SK-N-SH (cell line): ENCODE results near the gene HOXC4.

ENCODE experiments used
- CHD2 ChIP-seq: fragments of 150-350 bp; IDR thresholded peaks from 2 replicates; pipeline ENCODE4 v1.6.1; 2018; ENCODE audit warnings: low read length; ENCODE audit not compliant: partially characterized antibody
- CTCF ChIP-seq: fragments of 200-600 bp; sonication (generic); IDR thresholded peaks from 2 replicates; pipeline ENCODE4 v1.6.1; 2017; ENCODE audit warnings: antibody characterized with exemption, mild to moderate bottlenecking, moderate library complexity
- EZH2phosphoT487 ChIP-seq: fragments of 200-600 bp; sonication (generic); IDR thresholded peaks from 2 replicates; pipeline ENCODE4 v1.6.1; 2017; ENCODE audit warnings: low read depth, mixed run types, mild to moderate bottlenecking, antibody characterized with exemption, moderate library complexity, borderline replicate concordance
- FOSL2 ChIP-seq: IDR thresholded peaks from 2 replicates; pipeline ENCODE4 v1.4.0; 2012; ENCODE audit warnings: low read depth, mild to moderate bottlenecking, moderate library complexity, borderline replicate concordance
- GATA2 ChIP-seq: sonication (generic); formaldehyde crosslinking; IDR thresholded peaks from 2 replicates; pipeline ENCODE4 v1.5.0; 2020; ENCODE audit warnings: mild to moderate bottlenecking, missing genetic modification reagents
- JUND ChIP-seq: IDR thresholded peaks from 2 replicates; pipeline ENCODE4 v1.4.0; 2012
- POLR2AphosphoS5 ChIP-seq: IDR thresholded peaks from 2 replicates; pipeline ENCODE4 v1.6.1; 2012; ENCODE audit warnings: low read depth, low read length
- RAD21 ChIP-seq: IDR thresholded peaks from 2 replicates; pipeline ENCODE4 v1.6.1; 2012; ENCODE audit warnings: mild to moderate bottlenecking, low read length
- SMC3 ChIP-seq: IDR thresholded peaks from 2 replicates; pipeline ENCODE4 v1.6.1; 2012; ENCODE audit warnings: low read depth, low read length, improper control_type of control experiment
- TCF12 ChIP-seq: IDR thresholded peaks from 2 replicates; pipeline ENCODE4 v1.4.0; 2012

DNA sequence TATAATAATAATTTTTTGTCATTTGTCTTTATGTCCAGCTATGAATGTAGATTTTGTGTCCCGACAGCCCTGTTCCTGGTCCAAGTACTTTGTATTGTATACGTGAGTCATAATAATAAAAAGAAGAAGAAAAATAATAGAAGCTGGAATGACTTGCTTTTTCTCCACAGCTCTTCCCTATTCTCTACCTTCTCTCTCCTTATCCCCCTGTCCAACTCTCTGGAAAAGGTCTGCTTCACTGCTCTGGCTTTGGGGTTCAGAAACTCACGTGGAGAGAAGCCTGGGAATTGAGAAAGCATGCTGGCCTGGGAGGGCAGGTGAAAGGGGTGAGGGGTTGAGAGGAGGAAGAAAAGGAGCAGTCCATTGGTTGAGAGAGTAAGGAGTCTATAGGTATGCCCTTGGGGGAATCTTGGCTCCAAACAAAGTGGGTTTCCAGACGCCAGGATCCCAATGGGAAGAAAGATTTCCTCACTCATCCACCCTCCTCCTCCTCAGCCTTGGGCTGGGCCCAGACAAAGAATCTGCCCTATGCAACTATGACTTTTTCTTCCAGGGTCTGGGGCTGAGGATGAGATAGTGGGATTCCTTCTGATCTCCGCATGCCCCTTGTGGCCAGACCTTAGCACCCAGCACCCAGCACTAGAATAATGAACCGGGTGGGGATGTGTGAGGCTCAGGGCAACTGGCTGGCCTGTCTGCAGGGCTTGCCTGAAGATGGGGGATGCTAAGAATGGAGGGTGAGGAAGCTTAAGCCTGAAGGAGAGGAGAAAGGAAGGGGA, 40.8 kb upstream of the HOXC4 start:
- TF ChIP-seq POLR2AphosphoS5, result no peak
- TF ChIP-seq CTCF, result no peak; the same call in 1 of the 2 replicates
- no peak for TF ChIP-seq TCF12
- TF ChIP-seq JUND, result no peak
- no peak for TF ChIP-seq GATA2 (CRISPR knock-in tag)
- no peak for TF ChIP-seq CHD2
- TF ChIP-seq EZH2phosphoT487, result no peak
- TF ChIP-seq RAD21, result no peak
- no peak for TF ChIP-seq SMC3
- no peak for TF ChIP-seq FOSL2
